ENCODE results near the gene PLCL2.

GRCh38 chr3:16978234-16978920 is 93.6 kb downstream of the PLCL2 start:
- TF ChIP-seq POLR2A (IDR thresholded peaks at IDR 0.05) (no peak), CTCF (IDR thresholded peaks at IDR 0.05) (no peak), POLR2AphosphoS5 (IDR thresholded peaks at IDR 0.05) (no peak)

Measured in prostate gland (tissue), 2 donors.